PC-3 (cell line): ENCODE results near the gene ISL1. TPM values are rescaled to one million over a fixed set of nuclear protein-coding genes. Genes with fewer than 3 reads are reported as not detected.

Source experiments
- ATAC-seq: fragments of 200-7000 bp; cut with Tn5 transposase; 2 replicates; pipeline ENCODE4 v1.9.1; 2020; ENCODE audit warnings: mild to moderate bottlenecking, moderate library complexity
- BruUV-seq: library from RNA; stranded (reverse); fragments of 400-500 nt; replicated peaks from 2 replicates; lab custom pipeline; 2021; lab: Mats Ljungman, UMichigan
- CTCF ChIA-PET: fragments of 300-600 bp; sonication (Branson Sonifier 250); formaldehyde crosslinking; loops from one replicate; lab custom pipeline; 2022; ENCODE audit warnings: antibody characterized with exemption; lab: Charles Lee
- POLR2A ChIA-PET: fragments of 300-600 bp; sonication (Branson Sonifier 250); formaldehyde crosslinking; loops from one replicate; lab custom pipeline; 2022; ENCODE audit warnings: antibody characterized with exemption; ENCODE audit not compliant: unreplicated experiment; lab: Charles Lee
- DNase-seq: peaks from one replicate; pipeline ENCODE4 v3.0.0-alpha.2; 2015
- H2AFZ ChIP-seq: fragments of 300-600 bp; sonication (generic); 2 replicates; pipeline ENCODE4 v1.6.0; 2016; ENCODE audit warnings: antibody characterized with exemption, low read length
- H3F3A ChIP-seq: fragments of 300-600 bp; sonication (generic); one replicate; pipeline ENCODE4 v1.6.0; 2017; ENCODE audit warnings: antibody characterized with exemption, low read length, control low read depth, mild to moderate bottlenecking; ENCODE audit not compliant: unreplicated experiment
- H3K27ac ChIP-seq: fragments of 300-600 bp; sonication (generic); 2 replicates; pipeline ENCODE4 v1.5.1; 2016; ENCODE audit warnings: mild to moderate bottlenecking, low read length
- H3K27me3 ChIP-seq: fragments of 300-600 bp; sonication (generic); 2 replicates; pipeline ENCODE4 v1.6.1; 2016; ENCODE audit warnings: low read length, mixed read lengths
- H3K36me3 ChIP-seq: fragments of 300-600 bp; sonication (generic); 2 replicates; pipeline ENCODE4 v1.6.1; 2016; ENCODE audit warnings: low read depth, mixed run types, low read length, mixed read lengths
- H3K4me1 ChIP-seq: fragments of 300-600 bp; sonication (generic); 2 replicates; pipeline ENCODE4 v1.5.1; 2016; ENCODE audit warnings: low read length; ENCODE audit not compliant: insufficient read depth
- H3K4me2 ChIP-seq: fragments of 300-600 bp; sonication (generic); 2 replicates; pipeline ENCODE4 v1.6.0; 2016; ENCODE audit warnings: low read length
- H3K4me3 ChIP-seq: fragments of 300-600 bp; sonication (generic); 2 replicates; pipeline ENCODE4 v1.5.1; 2016; ENCODE audit warnings: mild to moderate bottlenecking, low read length, mixed read lengths
- H3K79me2 ChIP-seq: fragments of 300-600 bp; sonication (generic); 2 replicates; pipeline ENCODE4 v1.6.1; 2017; ENCODE audit warnings: low read length, mixed read lengths
- H3K9ac ChIP-seq: fragments of 300-600 bp; sonication (generic); 2 replicates; pipeline ENCODE4 v1.6.0; 2016; ENCODE audit warnings: mild to moderate bottlenecking, low read length
- H3K9me2 ChIP-seq: fragments of 300-600 bp; sonication (generic); replicated peaks from 2 replicates; pipeline ENCODE4 v1.6.1; 2016; ENCODE audit warnings: mixed run types, low read length, mixed read lengths
- H3K9me3 ChIP-seq: fragments of 300-600 bp; sonication (generic); 2 replicates; pipeline ENCODE4 v1.6.1; 2016; ENCODE audit warnings: low read length, mixed read lengths
- H4K20me1 ChIP-seq: fragments of 300-600 bp; sonication (generic); 2 replicates; pipeline ENCODE4 v1.6.1; 2016; ENCODE audit warnings: low read length, mixed read lengths
- EZH2 ChIP-seq: fragments of 300-600 bp; sonication (generic); IDR thresholded peaks from one replicate; pipeline ENCODE4 v1.6.1; 2017; ENCODE audit warnings: antibody characterized with exemption, mild to moderate bottlenecking, low read length; ENCODE audit not compliant: unreplicated experiment
- EZH2phosphoT487 ChIP-seq: fragments of 300-600 bp; sonication (generic); IDR thresholded peaks from 2 replicates; pipeline ENCODE4 v1.6.1; 2018; ENCODE audit warnings: mild to moderate bottlenecking, antibody characterized with exemption, low read length, borderline replicate concordance
- intact Hi-C: fragments of 100-400 bp; cut with micrococcal nuclease; formaldehyde crosslinking; loops from 2 replicates; pipeline ENCODE4 v1.9.0; 2023
- total RNA-seq: library from RNA; depleted of rRNA; stranded (reverse); fragments of >200 nt; gene quantifications from 2 replicates; pipeline ENCODE4 v1.2.3, GENCODE V29; 2014
- TF ChIP-seq, protein P1 (sequence below): fragments of 300-600 bp; sonication (generic); conservative IDR thresholded peaks from 2 replicates; pipeline ENCODE4 v1.5.1; 2017; ENCODE audit warnings: antibody characterized with exemption, low read depth, mild to moderate bottlenecking, low read length

Gene ISL1
- total RNA-seq, 1 experiment from 2014 or later, result 1.5 TPM

DNA sequence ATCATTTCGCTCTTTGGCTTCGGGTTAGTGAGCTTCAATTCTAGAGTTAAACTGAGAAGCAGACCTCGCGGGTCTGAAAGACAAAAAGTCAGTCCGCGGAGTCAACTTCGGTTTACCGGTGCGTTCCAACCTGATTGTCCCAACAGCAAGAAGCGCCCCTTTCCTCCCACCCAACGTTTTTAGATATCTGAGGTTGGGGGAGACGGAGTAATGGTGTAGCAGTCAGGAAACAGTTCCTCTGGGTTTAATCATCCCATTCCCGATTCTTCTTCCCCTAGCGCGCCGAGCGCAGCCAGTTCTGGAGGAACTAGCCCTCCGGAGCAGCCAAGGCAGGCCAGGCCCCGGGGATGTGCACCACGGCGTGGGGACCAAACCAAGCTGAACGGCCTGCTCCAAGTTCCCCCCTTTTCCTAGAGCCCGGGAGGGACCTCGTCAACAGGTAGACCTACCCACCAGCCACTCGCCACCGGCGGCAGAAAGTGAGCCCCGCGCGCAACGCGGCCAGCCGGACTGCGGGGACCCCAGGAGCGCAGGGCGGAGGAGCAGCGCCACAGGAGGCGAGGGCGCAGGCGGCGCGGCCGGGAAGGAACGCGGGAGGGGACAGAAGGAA, 622 bp upstream of the ISL1 start:
- Histone ChIP-seq H2AFZ (peak overlapping the region; percentile 79), H3F3A (no peaks in the 10 kb centered on the region), H3K27ac (no peak overlapping the region), H3K36me3 (no peaks in the 10 kb centered on the region), H3K79me2 (peaks cover 28% of the 10 kb centered on the region), H3K4me3 (peak overlapping the region; percentile 86), H3K9ac (peak overlapping the region; percentile 70), H4K20me1 (no peaks in the 10 kb centered on the region), H3K4me1 (peaks cover 26% of the 10 kb centered on the region), H3K4me2 (peak overlapping the region; percentile 98), H3K9me3 (no peaks in the 10 kb centered on the region), H3K9me2 (no peaks in the 10 kb centered on the region), H3K27me3 (no peaks in the 10 kb centered on the region)
- intact Hi-C loops, result loop anchor here (1.0 to 10.0 kb wide), 6 partner anchors 15 to 579 kb away; no protein-coding TSS in a partner anchor
- CTCF ChIA-PET, result no interaction called here
- TF ChIP-seq EZH2, result no peak
- TF ChIP-seq EZH2phosphoT487, result no peak
- TSS peak; percentile 68 for BruUV-seq
- peak; percentile 6 for ATAC-seq
- no peak for DNase-seq
- POLR2A ChIA-PET, result interaction anchor here (0.6 kb wide), 1 partner anchor 309 kb away, joined by 4 read pairs; no protein-coding TSS in a partner anchor

DNA sequence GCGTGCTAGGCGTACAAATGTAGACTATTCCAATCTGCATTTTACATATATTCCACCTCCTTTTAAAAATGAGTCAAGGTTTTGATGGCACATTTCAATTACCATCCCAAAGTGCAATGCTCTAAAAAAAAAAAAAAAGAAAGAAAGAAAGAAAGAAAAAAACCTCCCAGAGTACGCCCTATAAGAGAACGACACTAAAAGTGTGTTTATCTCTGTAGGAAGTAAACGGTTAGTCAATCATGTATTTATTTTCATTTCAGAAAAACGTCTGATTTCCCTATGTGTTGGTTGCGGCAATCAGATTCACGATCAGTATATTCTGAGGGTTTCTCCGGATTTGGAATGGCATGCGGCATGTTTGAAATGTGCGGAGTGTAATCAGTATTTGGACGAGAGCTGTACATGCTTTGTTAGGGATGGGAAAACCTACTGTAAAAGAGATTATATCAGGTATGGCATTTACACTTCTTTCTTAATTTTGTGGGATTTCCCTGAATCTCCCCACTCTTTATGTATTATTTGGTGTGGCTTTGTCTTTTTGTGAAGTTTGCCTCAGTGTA, 1.1 kb downstream of the ISL1 start:
- Histone ChIP-seq H3K9ac (peak overlapping the region; percentile 65; the same call in 1 of the 2 replicates), H3K27ac (no peak overlapping the region), H3K36me3 (no peaks in the 10 kb centered on the region), H3K4me1 (peaks cover 25% of the 10 kb centered on the region), H3K4me2 (peak overlapping the region; percentile 98), H3K79me2 (peaks cover 28% of the 10 kb centered on the region), H3K9me2 (no peaks in the 10 kb centered on the region), H4K20me1 (no peaks in the 10 kb centered on the region), H3K9me3 (no peaks in the 10 kb centered on the region), H3K4me3 (peak overlapping the region; percentile 86), H2AFZ (peak overlapping the region; percentile 28; the same call in 1 of the 2 replicates), H3F3A (no peaks in the 10 kb centered on the region), H3K27me3 (no peaks in the 10 kb centered on the region)
- no peak for DNase-seq
- BruUV-seq, result no TSS peak
- ChIA-PET POLR2A (no interaction called here), CTCF (no interaction called here)
- intact Hi-C loops, result loop anchor here (10.0 kb wide), 3 partner anchors 110 to 460 kb away; no protein-coding TSS in a partner anchor
- TF ChIP-seq, protein P1, sequence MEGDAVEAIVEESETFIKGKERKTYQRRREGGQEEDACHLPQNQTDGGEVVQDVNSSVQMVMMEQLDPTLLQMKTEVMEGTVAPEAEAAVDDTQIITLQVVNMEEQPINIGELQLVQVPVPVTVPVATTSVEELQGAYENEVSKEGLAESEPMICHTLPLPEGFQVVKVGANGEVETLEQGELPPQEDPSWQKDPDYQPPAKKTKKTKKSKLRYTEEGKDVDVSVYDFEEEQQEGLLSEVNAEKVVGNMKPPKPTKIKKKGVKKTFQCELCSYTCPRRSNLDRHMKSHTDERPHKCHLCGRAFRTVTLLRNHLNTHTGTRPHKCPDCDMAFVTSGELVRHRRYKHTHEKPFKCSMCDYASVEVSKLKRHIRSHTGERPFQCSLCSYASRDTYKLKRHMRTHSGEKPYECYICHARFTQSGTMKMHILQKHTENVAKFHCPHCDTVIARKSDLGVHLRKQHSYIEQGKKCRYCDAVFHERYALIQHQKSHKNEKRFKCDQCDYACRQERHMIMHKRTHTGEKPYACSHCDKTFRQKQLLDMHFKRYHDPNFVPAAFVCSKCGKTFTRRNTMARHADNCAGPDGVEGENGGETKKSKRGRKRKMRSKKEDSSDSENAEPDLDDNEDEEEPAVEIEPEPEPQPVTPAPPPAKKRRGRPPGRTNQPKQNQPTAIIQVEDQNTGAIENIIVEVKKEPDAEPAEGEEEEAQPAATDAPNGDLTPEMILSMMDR, result no peak
- TF ChIP-seq EZH2 (no peak), EZH2phosphoT487 (no peak)
- no peak for ATAC-seq

DNA sequence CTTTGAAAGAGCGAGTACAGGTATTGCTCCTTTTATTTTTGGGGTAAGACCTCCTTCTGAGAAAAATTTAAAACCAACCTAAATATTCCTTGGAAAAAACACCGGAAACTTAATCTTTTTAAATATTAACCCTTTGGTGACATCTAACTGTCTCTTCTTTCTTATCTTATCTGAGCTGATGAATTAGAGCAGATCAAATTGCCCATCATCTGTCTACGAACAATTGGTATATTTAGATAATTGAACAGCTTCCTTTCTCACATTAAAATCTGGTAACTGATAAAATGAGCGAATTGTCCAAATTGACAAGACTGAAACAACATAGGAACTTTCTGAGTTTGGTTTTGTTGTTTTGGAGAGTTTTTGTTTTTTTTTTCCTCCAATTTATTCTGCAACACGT, 2.0 kb downstream of the ISL1 start:
- ChIA-PET CTCF (interaction anchor here (0.6 kb wide), 1 partner anchor 456 kb away, joined by 5 read pairs; no protein-coding TSS in a partner anchor), POLR2A (interaction anchor here (1.1 kb wide), 1 partner anchor 11 kb away, joined by 5 read pairs; no protein-coding TSS in a partner anchor)
- Histone ChIP-seq H3K4me3 (peak overlapping the region; percentile 86), H3K79me2 (peaks cover 28% of the 10 kb centered on the region), H3K27ac (no peak overlapping the region), H3K9me3 (no peaks in the 10 kb centered on the region), H3K36me3 (no peaks in the 10 kb centered on the region), H3F3A (no peaks in the 10 kb centered on the region), H3K9ac (peak overlapping the region; percentile 65; the same call in 1 of the 2 replicates), H3K27me3 (no peaks in the 10 kb centered on the region), H3K4me2 (peak overlapping the region; percentile 98), H3K9me2 (no peaks in the 10 kb centered on the region), H3K4me1 (peaks cover 19% of the 10 kb centered on the region), H4K20me1 (no peaks in the 10 kb centered on the region), H2AFZ (peak overlapping the region; percentile 74)
- no peak for TF ChIP-seq EZH2
- TF ChIP-seq, protein P1, result no peak
- no peak for TF ChIP-seq EZH2phosphoT487
- no peak for ATAC-seq
- intact Hi-C loops, result loop anchor here (10.0 kb wide), 3 partner anchors 110 to 460 kb away; no protein-coding TSS in a partner anchor
- no TSS peak for BruUV-seq
- DNase-seq, result no peak
